Mesendoderm (in vitro differentiated cells): ENCODE results near the gene TRPM2.
"Not testable (repeated sequence)": the region's sequence is repeated elsewhere in the genome, so short reads cannot be mapped to it uniquely, and the experiment has no call there.

Experiments
- DNase-seq: peaks from one replicate; pipeline ENCODE4 v3.0.0; 2013
- H2AK5ac ChIP-seq: 2 replicates; pipeline ENCODE4 v1.6.1; 2013; ENCODE audit warnings: low read length, inconsistent platforms
- H2BK120ac ChIP-seq: 2 replicates; pipeline ENCODE4 v1.6.1; 2013; ENCODE audit warnings: low read depth, mild to moderate bottlenecking, low read length, moderate library complexity, mixed read lengths
- H2BK15ac ChIP-seq: replicated peaks from 2 replicates; pipeline ENCODE4 v1.6.1; 2013; ENCODE audit warnings: low read depth, mild to moderate bottlenecking, moderate library complexity
- H2BK5ac ChIP-seq: 2 replicates; pipeline ENCODE4 v1.6.1; 2013; ENCODE audit warnings: low read length, inconsistent platforms
- H3K18ac ChIP-seq: 2 replicates; pipeline ENCODE4 v1.6.1; 2013; ENCODE audit warnings: mild to moderate bottlenecking, low read length, mixed read lengths
- H3K23ac ChIP-seq: one replicate; pipeline ENCODE4 v1.6.1; 2013; ENCODE audit warnings: low read length
- H3K27ac ChIP-seq: 2 replicates; pipeline ENCODE4 v1.5.1; 2013; ENCODE audit warnings: low read depth, mild to moderate bottlenecking, inconsistent platforms, low read length, moderate library complexity
- H3K27me3 ChIP-seq: 2 replicates; pipeline ENCODE4 v1.6.1; 2013; ENCODE audit warnings: low read length, control low read depth, mild to moderate bottlenecking, inconsistent platforms; ENCODE audit not compliant: insufficient read depth, poor library complexity
- H3K36me3 ChIP-seq: 2 replicates; pipeline ENCODE4 v1.6.1; 2013; ENCODE audit warnings: low read length, inconsistent platforms; ENCODE audit not compliant: control insufficient read depth, insufficient read depth
- H3K4ac ChIP-seq: one replicate; pipeline ENCODE4 v1.6.1; 2013; ENCODE audit warnings: low read depth, mild to moderate bottlenecking, low read length, moderate library complexity
- H3K4me1 ChIP-seq: 2 replicates; pipeline ENCODE4 v1.6.1; 2013; ENCODE audit warnings: low read depth, low read length, inconsistent platforms; ENCODE audit not compliant: control insufficient read depth
- H3K4me2 ChIP-seq: 2 replicates; pipeline ENCODE4 v1.6.1; 2013; ENCODE audit warnings: low read length
- H3K4me3 ChIP-seq: 2 replicates; pipeline ENCODE4 v1.5.1; 2013; ENCODE audit warnings: mild to moderate bottlenecking, low read length
- H3K56ac ChIP-seq: one replicate; pipeline ENCODE4 v1.6.1; 2013; ENCODE audit warnings: low read length
- H3K79me1 ChIP-seq: 2 replicates; pipeline ENCODE4 v1.6.1; 2013; ENCODE audit warnings: low read length, inconsistent platforms
- H3K79me2 ChIP-seq: 2 replicates; pipeline ENCODE4 v1.6.1; 2013; ENCODE audit warnings: mild to moderate bottlenecking, low read length; ENCODE audit not compliant: control insufficient read depth, insufficient read depth
- H3K9ac ChIP-seq: 2 replicates; pipeline ENCODE4 v1.6.1; 2013; ENCODE audit warnings: low read length, inconsistent platforms
- H4K5ac ChIP-seq: one replicate; pipeline ENCODE4 v1.6.1; 2013; ENCODE audit warnings: low read length
- H4K8ac ChIP-seq: one replicate; pipeline ENCODE4 v1.6.1; 2013; ENCODE audit warnings: low read depth, mild to moderate bottlenecking, control low read depth, low read length, moderate library complexity
- WGBS: extraction: QIAGEN DNeasy Blood & Tissue Kit; methylation state at CpG from one replicate; pipeline ENCODE4 v1.1.7; 2013; ENCODE audit warnings: low lambda C conversion rate, missing lambda C conversion rate; ENCODE audit not compliant: insufficient coverage; ENCODE audit errors: extremely low coverage; 5-methylcytosine and 5-hydroxymethylcytosine counted together

The TRPM2 gene

GRCh38 chr21:44415073-44416025 lies 61.9 kb downstream of the TRPM2 start:
- no peak overlapping the region for H2BK120ac ChIP-seq
- no peak overlapping the region for H3K23ac ChIP-seq
- no peak overlapping the region for H3K4me2 ChIP-seq
- no peaks in the 10 kb centered on the region for H3K79me1 ChIP-seq
- no peak overlapping the region for H3K4me3 ChIP-seq
- H4K5ac ChIP-seq: no peak overlapping the region
- no peaks in the 10 kb centered on the region for H3K79me2 ChIP-seq
- no peak overlapping the region for H2BK15ac ChIP-seq
- no CpG with 5 or more reads among the region's 24 CpGs for WGBS
- H2AK5ac ChIP-seq: no peak overlapping the region
- no peaks in the 10 kb centered on the region for H3K27me3 ChIP-seq
- H3K9ac ChIP-seq: no peak overlapping the region
- H2BK5ac ChIP-seq: no peak overlapping the region
- H3K18ac ChIP-seq: no peak overlapping the region
- H3K27ac ChIP-seq: no peak overlapping the region
- H3K56ac ChIP-seq: no peak overlapping the region
- peak; percentile 18 for DNase-seq
- H3K4ac ChIP-seq: no peak overlapping the region
- no peaks in the 10 kb centered on the region for H3K36me3 ChIP-seq
- H3K4me1 ChIP-seq: no peaks in the 10 kb centered on the region
- H4K8ac ChIP-seq: no peak overlapping the region

DNA sequence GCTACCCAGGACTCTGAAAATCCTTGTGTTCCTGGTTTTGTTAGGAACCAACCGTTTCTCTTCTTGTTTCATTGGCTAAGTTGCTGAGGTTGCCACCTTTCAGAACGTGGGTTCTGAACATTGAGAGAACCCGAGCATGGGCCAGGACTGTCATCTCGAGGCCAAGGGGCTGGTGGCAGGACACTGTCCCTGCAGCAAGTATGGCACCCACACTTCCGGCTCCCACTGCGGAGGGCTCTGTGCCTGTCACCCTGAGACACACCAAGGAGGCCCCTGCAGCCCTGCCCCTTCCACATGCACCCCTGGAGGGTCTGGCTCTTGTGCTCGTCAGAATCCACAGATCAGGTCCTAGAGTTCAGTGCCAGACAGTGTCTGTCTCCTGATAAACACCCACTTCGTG lies 62.8 kb downstream of the TRPM2 start:
- Histone ChIP-seq H3K79me2 (no peaks in the 10 kb centered on the region), H3K18ac (no peak overlapping the region), H2AK5ac (no peak overlapping the region), H2BK5ac (no peak overlapping the region), H4K8ac (no peak overlapping the region), H3K4ac (no peak overlapping the region), H4K5ac (no peak overlapping the region), H3K27ac (no peak overlapping the region), H3K4me2 (no peak overlapping the region), H3K36me3 (no peaks in the 10 kb centered on the region), H3K4me3 (no peak overlapping the region), H3K23ac (no peak overlapping the region), H3K4me1 (no peaks in the 10 kb centered on the region), H2BK15ac (no peak overlapping the region), H3K9ac (no peak overlapping the region), H3K27me3 (no peaks in the 10 kb centered on the region), H3K79me1 (no peaks in the 10 kb centered on the region), H3K56ac (no peak overlapping the region), H2BK120ac (no peak overlapping the region)
- DNase-seq: no peak
- no CpG with 5 or more reads among the region's 8 CpGs for WGBS

GRCh38 chr21:44417621-44418107 lies 64.2 kb downstream of the TRPM2 start:
- not testable (repeated sequence) for DNase-seq, H3K79me2 ChIP-seq, H2AK5ac ChIP-seq, H3K27ac ChIP-seq, H3K4me3 ChIP-seq, H3K4me2 ChIP-seq, H3K79me1 ChIP-seq, H3K4me1 ChIP-seq, H3K4ac ChIP-seq, H3K36me3 ChIP-seq, H3K56ac ChIP-seq, H4K8ac ChIP-seq, H3K9ac ChIP-seq, H2BK120ac ChIP-seq, H3K18ac ChIP-seq, H3K27me3 ChIP-seq, H2BK5ac ChIP-seq, H3K23ac ChIP-seq, H2BK15ac ChIP-seq, H4K5ac ChIP-seq
- no CpG with 5 or more reads among the region's 21 CpGs for WGBS

DNA sequence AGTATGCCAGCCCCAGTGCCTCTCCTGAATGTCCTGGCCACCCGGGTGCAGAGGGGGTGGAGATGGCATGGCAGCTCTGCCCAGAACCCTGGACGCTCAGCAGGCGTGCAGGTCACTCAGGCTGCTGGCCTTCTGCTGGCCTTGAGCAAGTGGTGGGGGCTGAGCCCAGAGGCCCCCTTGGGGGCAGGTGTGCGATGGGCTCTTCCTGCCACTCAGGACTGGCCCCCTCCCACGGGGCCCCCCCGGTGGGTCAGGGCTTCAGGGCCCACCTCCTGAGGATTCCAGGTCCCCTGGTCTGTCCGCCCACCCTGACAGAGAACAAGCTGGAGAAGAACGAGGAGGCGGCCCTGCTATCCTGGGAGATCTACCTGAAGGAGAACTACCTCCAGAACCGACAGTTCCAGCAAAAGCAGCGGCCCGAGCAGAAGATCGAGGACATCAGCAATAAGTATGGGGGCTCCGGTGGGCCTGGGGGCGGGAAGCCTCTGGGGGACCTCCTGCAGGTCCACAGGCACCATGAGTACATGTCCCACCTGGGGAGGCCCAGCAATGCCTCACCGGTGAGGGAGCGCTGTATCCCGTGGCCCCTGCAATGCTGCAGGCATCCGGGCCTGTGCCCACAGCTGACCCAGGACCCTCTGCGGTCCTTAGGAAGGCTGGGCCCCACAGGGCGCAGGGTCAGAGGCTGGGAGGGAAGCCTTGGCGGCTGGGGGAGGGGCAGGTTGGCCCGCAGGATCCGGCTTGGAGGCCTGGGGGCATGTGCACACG lies 64.9 kb downstream of the TRPM2 start:
- H3K27me3 ChIP-seq: no peaks in the 10 kb centered on the region
- H2BK15ac ChIP-seq: no peak overlapping the region
- no peak for DNase-seq
- no peak overlapping the region for H3K9ac ChIP-seq
- H3K4me3 ChIP-seq: no peak overlapping the region
- H2BK5ac ChIP-seq: no peak overlapping the region
- no peak overlapping the region for H4K5ac ChIP-seq
- H3K4ac ChIP-seq: no peak overlapping the region
- H3K79me2 ChIP-seq: no peaks in the 10 kb centered on the region
- H3K23ac ChIP-seq: no peak overlapping the region
- H3K27ac ChIP-seq: no peak overlapping the region
- H3K4me1 ChIP-seq: no peaks in the 10 kb centered on the region
- no peak overlapping the region for H3K56ac ChIP-seq
- no peak overlapping the region for H3K18ac ChIP-seq
- no peak overlapping the region for H2BK120ac ChIP-seq
- no peaks in the 10 kb centered on the region for H3K79me1 ChIP-seq
- no peaks in the 10 kb centered on the region for H3K36me3 ChIP-seq
- no peak overlapping the region for H4K8ac ChIP-seq
- H3K4me2 ChIP-seq: no peak overlapping the region
- WGBS: no CpG with 5 or more reads among the region's 25 CpGs
- no peak overlapping the region for H2AK5ac ChIP-seq

- DNase-seq: no peak
- Histone ChIP-seq H4K5ac (no peak overlapping the region), H3K4ac (no peak overlapping the region), H3K18ac (no peak overlapping the region), H3K23ac (no peak overlapping the region), H2BK5ac (no peak overlapping the region), H3K27me3 (no peaks in the 10 kb centered on the region), H2AK5ac (no peak overlapping the region), H2BK15ac (no peak overlapping the region), H3K4me2 (no peak overlapping the region), H3K79me2 (no peaks in the 10 kb centered on the region), H3K79me1 (no peaks in the 10 kb centered on the region), H4K8ac (no peak overlapping the region), H3K36me3 (no peaks in the 10 kb centered on the region), H3K56ac (no peak overlapping the region), H3K9ac (no peak overlapping the region), H3K4me1 (no peaks in the 10 kb centered on the region), H3K27ac (no peak overlapping the region), H3K4me3 (no peak overlapping the region), H2BK120ac (no peak overlapping the region)
- WGBS: no CpG with 5 or more reads among the region's 8 CpGs
Observed at GRCh38 chr21:44418876-44419230, 65.4 kb downstream of the TRPM2 start.
